A673 (cell line): Measurements from ENCODE around the gene TIMM17B. TPM values are rescaled to one million over a fixed set of nuclear protein-coding genes. Genes with fewer than 3 reads are reported as not detected.

ENCODE experiments used
- BruUV-seq: library from RNA; stranded (reverse); fragments of 400-500 nt; replicated peaks from 2 replicates; lab custom pipeline; 2021; lab: Mats Ljungman, UMichigan
- CTCF ChIA-PET: fragments of 300-600 bp; sonication (Branson Sonifier 250); formaldehyde crosslinking; loops from one replicate; lab custom pipeline; 2022; ENCODE audit warnings: antibody characterized with exemption; lab: Charles Lee
- POLR2A ChIA-PET: fragments of 300-600 bp; sonication (Branson Sonifier 250); formaldehyde crosslinking; loops from one replicate; lab custom pipeline; 2022; ENCODE audit warnings: antibody characterized with exemption; ENCODE audit not compliant: low non-redundant PET; lab: Charles Lee
- DNase-seq: peaks from one replicate; pipeline ENCODE4 v3.0.0-alpha.2; 2015; ENCODE audit warnings: low spot score
- H3K27ac ChIP-seq: fragments of 200-600 bp; sonication (generic); 2 replicates; pipeline ENCODE4 v1.5.1; 2016; ENCODE audit warnings: mixed run types, low read depth, mild to moderate bottlenecking, mixed read lengths, antibody characterized with exemption, low read length; ENCODE audit not compliant: poor library complexity, severe bottlenecking
- H3K27me3 ChIP-seq: fragments of 200-600 bp; sonication (generic); replicated peaks from 2 replicates; pipeline ENCODE4 v1.6.1; 2017; ENCODE audit warnings: mixed run types, low read depth, mild to moderate bottlenecking, mixed read lengths, antibody characterized with exemption, low read length; ENCODE audit not compliant: insufficient read depth, poor library complexity
- H3K36me3 ChIP-seq: fragments of 200-600 bp; sonication (generic); 2 replicates; pipeline ENCODE4 v1.6.1; 2016; ENCODE audit warnings: mixed run types, mild to moderate bottlenecking, mixed read lengths, antibody characterized with exemption, low read length; ENCODE audit not compliant: insufficient read depth, poor library complexity, severe bottlenecking
- H3K4me1 ChIP-seq: fragments of 200-600 bp; sonication (generic); 2 replicates; pipeline ENCODE4 v1.6.1; 2017; ENCODE audit warnings: mixed run types, mild to moderate bottlenecking, mixed read lengths, antibody characterized with exemption, low read length; ENCODE audit not compliant: insufficient read depth, poor library complexity, severe bottlenecking
- H3K4me3 ChIP-seq: fragments of 200-600 bp; sonication (generic); 2 replicates; pipeline ENCODE4 v1.5.1; 2016; ENCODE audit warnings: low read depth, mixed run types, mild to moderate bottlenecking, mixed read lengths, low read length; ENCODE audit not compliant: poor library complexity, severe bottlenecking
- H3K9me3 ChIP-seq: fragments of 200-600 bp; sonication (generic); 2 replicates; pipeline ENCODE4 v1.6.1; 2016; ENCODE audit warnings: mixed run types, low read depth, mild to moderate bottlenecking, mixed read lengths, antibody characterized with exemption, low read length; ENCODE audit not compliant: poor library complexity, severe bottlenecking
- EZH2 ChIP-seq: fragments of 200-600 bp; sonication (generic); IDR thresholded peaks from 2 replicates; pipeline ENCODE4 v1.6.1; 2017; ENCODE audit warnings: borderline replicate concordance, low read depth, mild to moderate bottlenecking, mixed read lengths, antibody characterized with exemption, low read length; ENCODE audit not compliant: poor library complexity, severe bottlenecking
- intact Hi-C: fragments of 100-400 bp; cut with micrococcal nuclease; formaldehyde crosslinking; loops from one replicate; pipeline ENCODE4 v1.10.0; 2022; ENCODE audit not compliant: unreplicated experiment
- total RNA-seq: library from RNA; stranded (reverse); gene quantifications from 2 replicates; pipeline ENCODE4 v1.2.3, GENCODE V29; 2021
- TF ChIP-seq, protein P1 (sequence below): fragments of 300-800, 200-600 bp; sonication (generic); conservative IDR thresholded peaks from 2 replicates; pipeline ENCODE4 v1.5.1; 2017; ENCODE audit warnings: low read depth, mild to moderate bottlenecking, antibody characterized with exemption, low read length, moderate library complexity, mixed read lengths

Gene TIMM17B
- total RNA-seq, 1 experiment from 2014 or later, result 60.8 TPM

DNA sequence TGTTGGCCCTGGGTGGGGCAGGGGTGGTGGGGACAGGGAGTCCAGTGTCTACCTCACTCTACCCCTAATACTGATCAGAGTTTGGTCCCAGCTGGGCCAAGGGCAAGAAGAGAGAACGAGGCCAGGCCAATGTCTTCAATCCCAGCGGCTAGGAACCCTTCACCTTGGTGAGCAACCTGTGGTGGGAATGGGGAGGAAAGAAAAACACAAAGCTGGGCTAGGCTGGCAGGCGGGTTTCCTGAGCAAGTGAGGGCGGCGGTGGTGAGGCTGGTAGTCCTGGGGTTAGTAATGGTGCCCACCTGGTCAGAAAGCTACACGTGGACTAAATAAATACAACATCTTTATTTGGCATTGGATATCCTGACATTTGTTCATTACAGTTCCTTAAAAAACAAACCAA, 5.7 kb upstream of the TIMM17B start:
- no peak for TF ChIP-seq EZH2
- TF ChIP-seq, protein P1, sequence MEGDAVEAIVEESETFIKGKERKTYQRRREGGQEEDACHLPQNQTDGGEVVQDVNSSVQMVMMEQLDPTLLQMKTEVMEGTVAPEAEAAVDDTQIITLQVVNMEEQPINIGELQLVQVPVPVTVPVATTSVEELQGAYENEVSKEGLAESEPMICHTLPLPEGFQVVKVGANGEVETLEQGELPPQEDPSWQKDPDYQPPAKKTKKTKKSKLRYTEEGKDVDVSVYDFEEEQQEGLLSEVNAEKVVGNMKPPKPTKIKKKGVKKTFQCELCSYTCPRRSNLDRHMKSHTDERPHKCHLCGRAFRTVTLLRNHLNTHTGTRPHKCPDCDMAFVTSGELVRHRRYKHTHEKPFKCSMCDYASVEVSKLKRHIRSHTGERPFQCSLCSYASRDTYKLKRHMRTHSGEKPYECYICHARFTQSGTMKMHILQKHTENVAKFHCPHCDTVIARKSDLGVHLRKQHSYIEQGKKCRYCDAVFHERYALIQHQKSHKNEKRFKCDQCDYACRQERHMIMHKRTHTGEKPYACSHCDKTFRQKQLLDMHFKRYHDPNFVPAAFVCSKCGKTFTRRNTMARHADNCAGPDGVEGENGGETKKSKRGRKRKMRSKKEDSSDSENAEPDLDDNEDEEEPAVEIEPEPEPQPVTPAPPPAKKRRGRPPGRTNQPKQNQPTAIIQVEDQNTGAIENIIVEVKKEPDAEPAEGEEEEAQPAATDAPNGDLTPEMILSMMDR, result no peak
- Histone ChIP-seq H3K4me1 (peaks cover 5% of the 10 kb centered on the region), H3K27me3 (no peaks in the 10 kb centered on the region), H3K4me3 (no peak overlapping the region), H3K36me3 (peaks cover 9% of the 10 kb centered on the region), H3K27ac (no peak overlapping the region), H3K9me3 (no peaks in the 10 kb centered on the region)
- intact Hi-C loops, result no loop called here
- no peak for DNase-seq
- POLR2A ChIA-PET, result interaction anchor here (0.6 kb wide), 1 partner anchor 19 kb away, joined by 7 read pairs; no protein-coding TSS in a partner anchor
- CTCF ChIA-PET, result no interaction called here
- BruUV-seq, result no TSS peak

DNA sequence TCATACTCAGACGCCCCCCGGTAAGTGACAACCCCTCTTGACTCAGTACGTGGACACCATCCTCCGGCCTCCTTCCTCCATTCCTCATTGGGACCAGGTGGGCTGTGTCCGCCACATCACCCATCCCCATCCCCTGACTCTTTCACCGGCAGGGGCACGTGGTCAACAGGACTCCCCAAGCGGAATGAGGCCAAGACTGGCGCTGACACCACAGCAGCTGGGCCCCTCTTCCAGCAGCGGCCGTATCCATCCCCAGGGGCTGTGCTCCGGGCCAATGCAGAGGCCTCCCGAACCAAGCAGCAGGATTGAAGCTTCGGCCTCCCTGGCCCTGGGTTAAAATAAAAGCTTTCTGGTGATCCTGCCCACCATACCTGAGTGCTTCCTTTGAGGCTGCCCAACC, 5.2 kb upstream of the TIMM17B start:
- intact Hi-C loops, result no loop called here
- Histone ChIP-seq H3K9me3 (no peaks in the 10 kb centered on the region), H3K4me1 (peaks cover 5% of the 10 kb centered on the region), H3K27ac (no peak overlapping the region), H3K36me3 (peaks cover 9% of the 10 kb centered on the region), H3K27me3 (no peaks in the 10 kb centered on the region), H3K4me3 (no peak overlapping the region)
- DNase-seq, result no peak
- no TSS peak for BruUV-seq
- CTCF ChIA-PET, result no interaction called here
- POLR2A ChIA-PET, result interaction anchor here (0.6 kb wide), 1 partner anchor 19 kb away, joined by 7 read pairs; no protein-coding TSS in a partner anchor
- TF ChIP-seq, protein P1, result no peak

DNA sequence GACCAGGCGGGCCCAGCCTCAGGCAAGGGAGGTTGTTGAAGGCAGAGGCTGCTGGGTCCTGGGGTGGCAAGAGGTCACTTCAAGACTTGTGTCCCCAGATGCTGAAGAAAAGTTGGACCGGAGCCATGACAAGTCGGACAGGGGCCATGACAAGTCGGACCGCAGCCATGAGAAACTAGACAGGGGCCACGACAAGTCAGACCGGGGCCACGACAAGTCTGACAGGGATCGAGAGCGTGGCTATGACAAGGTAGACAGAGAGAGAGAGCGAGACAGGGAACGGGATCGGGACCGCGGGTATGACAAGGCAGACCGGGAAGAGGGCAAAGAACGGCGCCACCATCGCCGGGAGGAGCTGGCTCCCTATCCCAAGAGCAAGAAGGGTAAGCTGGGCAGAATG, 4.6 kb upstream of the TIMM17B start:
- no TSS peak for BruUV-seq
- H3K27ac ChIP-seq, result no peak overlapping the region
- no peaks in the 10 kb centered on the region for H3K27me3 ChIP-seq
- DNase-seq, result no peak
- intact Hi-C loops, result no loop called here
- peaks cover 9% of the 10 kb centered on the region for H3K36me3 ChIP-seq
- ChIA-PET POLR2A (no interaction called here), CTCF (no interaction called here)
- TF ChIP-seq, protein P1, result no peak
- TF ChIP-seq EZH2, result no peak
- H3K4me3 ChIP-seq, result no peak overlapping the region
- H3K4me1 ChIP-seq, result peaks cover 5% of the 10 kb centered on the region
- no peaks in the 10 kb centered on the region for H3K9me3 ChIP-seq
